ENCODE measurements around the gene YBX1.
"Not testable (repeated sequence)": the region's sequence is repeated elsewhere in the genome, so short reads cannot be mapped to it uniquely, and the experiment has no call there.

YBX1 gene

DNA sequence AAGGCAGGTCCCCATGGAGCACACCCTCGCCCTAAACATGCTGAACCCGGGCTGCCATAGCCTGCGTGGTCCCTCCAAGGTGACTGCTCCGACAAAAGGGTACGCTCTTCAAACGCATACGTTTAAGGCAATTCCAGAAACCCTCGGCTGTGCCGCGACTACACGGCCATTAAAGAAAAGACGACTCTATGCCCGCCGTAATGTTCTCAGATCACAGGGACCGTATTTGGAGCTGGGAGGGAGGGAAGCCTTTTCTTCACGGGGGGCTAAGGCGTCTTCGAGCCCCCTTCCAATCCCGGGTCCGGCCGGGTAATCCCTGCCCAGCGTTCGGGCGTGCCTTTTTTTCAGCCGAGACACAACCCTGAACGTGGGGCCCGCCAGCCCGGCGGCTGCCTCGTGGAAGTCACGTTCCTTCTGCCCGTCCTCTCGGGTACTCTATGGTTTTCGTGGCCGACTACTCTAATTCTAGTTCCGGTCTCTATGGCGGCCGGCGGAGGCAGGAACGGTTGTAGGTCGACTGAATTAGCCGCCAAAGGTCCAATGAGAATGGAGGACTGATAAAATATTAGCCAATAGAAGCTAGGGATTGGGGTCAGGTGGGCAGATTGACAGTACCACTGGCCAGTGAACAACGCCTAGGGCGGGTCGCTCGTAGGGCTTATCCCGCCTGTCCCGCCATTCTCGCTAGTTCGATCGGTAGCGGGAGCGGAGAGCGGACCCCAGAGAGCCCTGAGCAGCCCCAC lies at the start of gene YBX1:
TSS of gene YBX1 (plus strand) at position 678 of the 743 bp plus-strand sequence. CDS start 148 bp downstream, outside the sequence.
- DNase-seq (ENCODE audit: low spot score): peak; percentile 100

DNA sequence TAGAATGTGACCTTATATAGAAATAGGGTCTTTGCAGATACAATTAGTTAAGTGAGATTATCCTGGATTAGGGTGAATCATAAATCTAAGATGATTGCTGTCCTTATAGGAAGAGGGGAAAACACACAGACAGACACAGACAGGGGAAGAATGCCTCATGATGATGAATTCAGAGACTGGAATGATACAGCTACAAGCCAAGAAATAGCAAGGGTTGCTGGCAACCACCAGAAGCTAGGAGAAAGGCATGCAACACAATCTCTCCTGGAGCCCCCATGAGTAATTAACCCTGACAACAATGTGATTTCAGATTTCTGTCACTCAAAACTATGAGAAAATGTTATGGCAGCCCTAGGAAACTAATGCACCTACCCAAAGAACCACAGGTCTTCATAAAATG lies 43.1 kb upstream of the YBX1 start:
- DNase-seq (ENCODE audit: low spot score): no peak

GRCh38 chr1:42646056-42646455 lies 36.2 kb upstream of the YBX1 start:
- no peak for DNase-seq (ENCODE audit: low spot score)

GRCh38 chr1:42657201-42657600 lies 25.0 kb upstream of the YBX1 start:
- DNase-seq (ENCODE audit: low spot score): no peak

DNA sequence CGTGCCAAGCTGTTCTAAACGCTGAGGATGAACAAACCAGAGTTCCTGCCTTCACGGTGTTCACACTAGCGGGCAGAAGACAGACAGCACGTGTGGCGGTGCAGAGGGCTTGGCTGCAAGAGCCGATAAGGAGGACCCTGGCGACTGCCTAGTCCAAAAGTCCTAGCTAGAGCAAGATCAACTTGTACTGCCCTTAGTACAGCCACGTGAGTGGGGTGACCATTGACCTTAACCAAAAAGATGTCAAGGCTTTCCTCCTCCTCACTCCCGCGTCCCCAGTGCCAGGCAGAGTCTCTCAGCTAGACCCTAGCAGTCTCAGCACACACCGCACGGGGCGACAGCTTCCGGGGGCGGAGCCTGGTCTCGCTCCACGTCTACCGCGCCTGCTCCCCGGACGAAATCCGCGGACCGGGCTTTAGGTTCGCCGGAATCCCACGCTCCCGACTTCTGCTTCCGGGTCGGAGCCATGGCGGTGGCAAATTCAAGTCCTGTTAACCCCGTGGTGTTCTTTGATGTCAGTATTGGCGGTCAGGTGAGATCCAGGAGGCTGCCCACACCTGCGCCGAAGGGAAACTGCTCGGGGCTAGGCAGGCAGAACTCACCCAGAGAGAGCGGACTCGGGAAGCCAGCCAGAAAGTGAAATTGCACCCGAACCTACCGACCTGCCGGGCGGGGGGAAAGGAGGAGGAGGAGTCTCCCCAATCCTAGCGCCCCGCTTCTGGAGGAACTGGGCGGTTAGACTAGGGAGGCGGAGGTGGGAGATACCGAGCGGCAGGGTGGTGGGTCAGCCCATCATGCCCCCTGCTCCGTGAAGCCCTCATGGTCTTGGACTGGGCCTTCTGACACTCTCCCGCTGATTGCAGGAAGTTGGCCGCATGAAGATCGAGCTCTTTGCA lies 24.0 kb upstream of the YBX1 start, which contains the start of gene PPIH:
TSS of gene PPIH (plus strand) at position 443 of the 896 bp plus-strand sequence. CDS start at position 467, 24 bp downstream.
- peak; percentile 98 for DNase-seq (ENCODE audit: low spot score)

DNA sequence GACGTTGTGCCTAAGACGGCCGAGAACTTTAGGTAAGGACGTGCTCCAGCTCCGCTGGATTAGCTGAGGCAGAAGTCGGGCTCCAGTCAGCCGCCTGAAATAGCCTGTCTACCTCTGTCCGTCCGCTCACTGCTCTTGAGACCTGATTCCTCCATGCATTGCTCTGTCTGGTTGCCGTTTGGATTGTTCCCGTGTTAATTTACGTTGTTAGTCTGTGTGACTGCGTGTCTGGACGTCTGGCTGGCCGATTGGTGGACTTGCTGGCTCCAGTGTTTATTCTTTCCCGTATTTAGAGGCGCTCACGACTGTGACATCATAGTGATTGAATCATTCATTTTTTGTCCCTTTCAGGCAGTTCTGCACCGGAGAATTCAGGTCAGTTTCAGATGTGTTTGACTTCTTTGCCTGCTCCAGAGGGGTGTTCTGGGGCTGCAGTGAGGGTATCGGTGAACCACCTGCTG lies 23.3 kb upstream of the YBX1 start:
- DNase-seq (ENCODE audit: low spot score): peak; percentile 10

DNA sequence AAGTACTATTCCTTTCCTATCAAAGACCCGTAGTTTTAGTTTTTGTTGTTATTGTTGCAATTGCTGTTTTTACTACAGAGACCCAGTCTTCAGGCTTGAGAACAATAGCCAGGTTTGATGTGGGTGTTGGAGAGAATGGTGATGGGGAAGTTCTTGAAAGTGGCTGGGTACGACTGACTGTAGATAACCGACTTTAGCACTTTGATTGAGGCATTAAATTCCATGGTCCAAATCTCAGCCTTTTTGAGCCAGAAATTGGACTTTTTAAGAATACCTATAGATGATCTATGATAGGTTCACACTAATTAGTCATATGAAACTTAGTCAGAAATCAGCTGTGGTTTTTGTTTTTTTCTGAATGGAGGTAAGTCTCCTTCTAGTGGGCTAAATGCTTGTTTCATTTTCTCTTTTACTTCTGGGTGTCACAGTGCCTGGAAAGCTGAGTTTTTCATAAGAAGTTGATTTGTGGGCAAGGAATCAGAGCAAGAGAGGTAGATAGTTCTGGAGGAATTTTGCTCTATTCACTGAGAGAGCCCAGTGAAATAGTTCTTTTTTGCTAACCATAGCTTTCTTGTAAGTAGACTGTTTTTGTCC lies 21.2 kb upstream of the YBX1 start:
- DNase-seq (ENCODE audit: low spot score): no peak

DNA sequence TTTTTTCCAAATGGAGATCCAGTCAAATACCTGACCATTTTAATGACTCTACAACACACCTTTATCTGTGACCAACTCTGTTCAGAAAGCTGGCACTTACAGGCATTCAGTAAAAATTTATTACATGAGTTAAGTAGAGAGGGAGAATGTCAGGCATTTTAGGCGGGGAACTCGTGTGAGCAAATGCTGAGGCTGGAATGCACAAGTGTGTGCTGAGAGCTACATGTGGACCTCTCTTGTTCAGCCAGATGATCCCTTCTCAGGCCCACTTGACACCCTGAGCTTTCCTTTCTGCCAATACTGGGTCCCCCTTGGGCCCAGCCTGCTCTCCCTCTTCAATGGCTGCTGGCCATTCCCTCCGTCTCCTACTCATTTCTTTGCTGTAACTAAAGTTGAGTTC lies 12.3 kb upstream of the YBX1 start:
- DNase-seq (ENCODE audit: low spot score): no peak

DNA sequence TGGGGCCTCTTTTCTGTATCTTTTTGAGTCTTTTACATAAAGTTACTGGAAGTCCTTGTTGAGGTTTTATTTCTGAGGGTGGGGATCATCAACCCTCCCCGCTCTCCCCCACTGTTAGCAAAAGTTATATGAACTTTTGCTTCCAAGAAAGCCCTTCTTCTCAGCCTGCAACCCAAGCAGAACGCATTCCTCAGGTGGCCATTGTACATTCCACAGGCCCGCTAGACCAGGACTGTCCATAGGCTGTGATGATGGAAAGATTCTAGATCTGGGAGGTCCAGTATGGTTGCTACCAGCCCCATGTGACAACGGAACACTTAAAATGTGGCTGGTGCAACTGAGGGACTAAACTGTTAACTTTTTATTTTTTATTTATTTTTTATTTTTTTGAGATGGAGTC lies 11.8 kb upstream of the YBX1 start:
- no peak for DNase-seq (ENCODE audit: low spot score)

GRCh38 chr1:42674214-42674613 lies 8.0 kb upstream of the YBX1 start:
- no peak for DNase-seq (ENCODE audit: low spot score)

- DNase-seq (ENCODE audit: low spot score): no peak
These were observed 7.5 kb upstream of the YBX1 start for GRCh38 chr1:42674682-42675081.

GRCh38 chr1:42675467-42675866 lies 6.8 kb upstream of the YBX1 start:
- no peak for DNase-seq (ENCODE audit: low spot score)

DNA sequence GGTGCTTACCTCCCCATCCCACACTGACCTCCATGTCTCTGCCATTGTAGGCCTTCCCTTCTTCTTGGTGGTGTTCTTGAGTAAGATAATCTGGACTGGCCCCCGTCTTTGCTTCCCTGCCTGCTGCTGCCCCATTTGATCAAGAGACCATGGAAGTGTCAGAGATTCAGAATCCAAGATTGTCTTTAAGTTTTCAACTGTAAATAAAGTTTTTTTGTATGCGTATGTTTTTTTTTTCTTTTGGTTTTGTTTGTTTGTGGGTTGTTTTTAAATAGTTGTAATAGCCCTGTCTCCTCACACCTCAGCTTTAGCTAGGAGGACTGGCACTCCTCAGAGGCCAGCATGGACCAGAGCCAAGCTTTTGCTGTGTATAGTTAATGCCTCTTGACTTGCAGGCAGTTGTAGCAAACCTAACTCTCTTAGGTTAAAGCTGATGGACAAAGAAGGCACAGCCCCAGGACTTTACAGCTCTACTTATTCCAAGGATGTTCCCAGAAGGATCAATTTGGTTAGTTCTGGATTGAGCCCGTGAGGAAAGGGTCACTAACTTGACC lies 5.6 kb upstream of the YBX1 start:
- no peak for DNase-seq (ENCODE audit: low spot score)

GRCh38 chr1:42679364-42679983 lies 2.7 kb upstream of the YBX1 start:
- DNase-seq (ENCODE audit: low spot score): peak; percentile 22

DNA sequence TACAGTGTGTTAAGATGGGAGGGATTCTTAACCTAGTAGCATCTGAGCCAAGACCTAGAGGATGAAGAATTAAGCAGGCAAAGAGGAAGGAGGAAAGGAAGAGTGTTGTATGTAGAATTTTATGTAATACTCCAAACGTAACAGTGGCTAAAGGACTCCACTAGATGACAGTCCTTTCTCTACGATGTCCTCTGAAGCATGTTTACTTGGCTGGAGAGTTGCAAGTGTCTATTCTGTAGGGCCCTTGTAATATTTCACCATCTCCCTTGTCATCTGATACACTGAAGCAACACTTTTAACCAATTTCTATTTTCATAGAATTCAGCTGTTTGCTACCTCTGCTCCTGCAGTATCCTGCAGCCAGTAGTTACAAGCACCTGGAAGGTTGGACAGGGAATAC lies 2.2 kb upstream of the YBX1 start:
- no peak for DNase-seq (ENCODE audit: low spot score)

GRCh38 chr1:42680921-42681683 lies 1.1 kb upstream of the YBX1 start:
- peak; percentile 12 for DNase-seq (ENCODE audit: low spot score)

DNA sequence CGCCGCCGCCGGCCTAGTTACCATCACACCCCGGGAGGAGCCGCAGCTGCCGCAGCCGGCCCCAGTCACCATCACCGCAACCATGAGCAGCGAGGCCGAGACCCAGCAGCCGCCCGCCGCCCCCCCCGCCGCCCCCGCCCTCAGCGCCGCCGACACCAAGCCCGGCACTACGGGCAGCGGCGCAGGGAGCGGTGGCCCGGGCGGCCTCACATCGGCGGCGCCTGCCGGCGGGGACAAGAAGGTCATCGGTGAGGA lies 193 bp downstream of the YBX1 start:
- not testable (repeated sequence) for DNase-seq (ENCODE audit: low spot score)

DNA sequence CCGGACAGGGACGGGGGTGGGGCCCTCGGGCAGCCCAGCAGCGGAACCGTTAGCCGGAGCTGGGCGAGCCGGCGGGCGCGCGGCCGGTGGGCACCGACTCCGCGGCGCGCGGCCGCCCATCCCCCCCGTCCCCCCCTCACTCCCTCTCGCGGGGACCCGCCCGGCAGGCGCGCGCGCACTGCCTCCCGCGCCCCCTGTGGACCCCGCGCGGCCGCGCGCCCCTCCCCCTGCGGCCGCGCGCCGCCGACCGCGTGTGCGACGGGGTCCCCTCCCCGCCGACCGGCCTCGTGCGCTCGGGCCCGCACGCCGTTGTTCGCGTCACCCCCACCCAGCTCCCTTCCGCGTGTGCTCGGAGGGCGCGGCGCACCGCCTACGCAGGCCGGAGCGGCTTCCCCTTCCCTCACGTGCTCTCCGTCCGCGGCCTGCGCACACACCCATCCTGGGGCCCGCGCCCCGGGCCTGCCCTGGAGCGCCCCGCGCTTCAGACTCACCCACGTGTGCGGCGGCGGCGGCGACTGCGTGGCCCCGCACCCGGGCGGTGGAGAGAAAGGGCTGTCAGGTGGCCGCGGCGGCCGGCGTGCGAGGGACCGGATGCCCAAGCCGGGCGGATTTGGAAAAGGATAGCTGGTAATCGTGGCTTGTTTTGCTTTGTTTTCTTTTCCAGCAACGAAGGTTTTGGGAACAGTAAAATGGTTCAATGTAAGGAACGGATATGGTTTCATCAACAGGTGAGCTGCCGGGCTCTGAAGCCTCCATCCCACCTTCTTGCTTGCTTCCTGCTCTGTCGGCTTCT lies 717 bp downstream of the YBX1 start:
- DNase-seq (ENCODE audit: low spot score): peak; percentile 71

GRCh38 chr1:42684139-42684538 lies 1.9 kb downstream of the YBX1 start:
- DNase-seq (ENCODE audit: low spot score): no peak

DNA sequence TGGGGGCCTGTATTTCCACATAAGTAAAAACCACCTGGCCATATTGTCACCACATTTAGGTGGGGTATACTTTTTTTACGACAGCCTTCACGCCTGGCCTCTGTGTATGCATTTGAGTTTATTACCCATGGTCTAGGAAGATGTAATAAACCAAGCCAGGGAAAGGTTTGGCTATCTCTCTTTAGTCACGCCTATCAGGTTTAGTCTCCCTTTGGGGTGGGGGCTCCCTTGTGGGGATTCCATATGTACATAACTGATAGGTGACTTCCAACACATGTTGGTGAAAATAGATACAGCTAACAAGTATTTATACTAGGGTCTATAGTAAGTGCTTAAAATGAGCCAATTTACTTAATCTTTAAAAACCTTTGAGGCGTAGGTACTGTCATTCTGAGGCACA lies 4.2 kb downstream of the YBX1 start:
- DNase-seq (ENCODE audit: low spot score): no peak

- DNase-seq (ENCODE audit: low spot score): no peak
These were observed 7.7 kb downstream of the YBX1 start for GRCh38 chr1:42689912-42690311.

All from AG08395 (cell line).